Lower lobe of right lung (tissue), 2 donors: ENCODE data around the gene FBXW4. TPM values are rescaled to one million over a fixed set of nuclear protein-coding genes. Genes with fewer than 3 reads are reported as not detected.
"Not testable (repeated sequence)": the region's sequence is repeated elsewhere in the genome, so short reads cannot be mapped to it uniquely, and the experiment has no call there.

Experiments
- ATAC-seq, 2 donors: fragments of 200-7000 bp; cut with Tn5 transposase; one replicate each; pipeline ENCODE4 v1.9.1; 2020 to 2022; ENCODE audit warnings: mild to moderate bottlenecking in 2 of 2, moderate library complexity in 2 of 2
- DNase-seq: peaks from one replicate; pipeline ENCODE4 v3.0.0-alpha.2; 2020
- H3K27ac ChIP-seq: fragments of 200-600 bp; one replicate; pipeline ENCODE4 v1.8.0; 2022
- H3K27me3 ChIP-seq: fragments of 200-600 bp; one replicate; pipeline ENCODE4 v1.8.0; 2022; ENCODE audit warnings: low read depth
- H3K36me3 ChIP-seq: fragments of 200-600 bp; one replicate; pipeline ENCODE4 v1.8.0; 2022; ENCODE audit warnings: mild to moderate bottlenecking
- H3K4me1 ChIP-seq: fragments of 200-600 bp; one replicate; pipeline ENCODE4 v1.8.0; 2022
- H3K4me3 ChIP-seq: fragments of 200-600 bp; one replicate; pipeline ENCODE4 v1.8.0; 2022; ENCODE audit warnings: mild to moderate bottlenecking
- H3K9me3 ChIP-seq: fragments of 200-600 bp; one replicate; pipeline ENCODE4 v1.8.0; 2022
- CTCF ChIP-seq: fragments of 200-600 bp; IDR thresholded peaks from one replicate; pipeline ENCODE4 v1.8.0; 2022; ENCODE audit warnings: antibody characterized with exemption, mild to moderate bottlenecking
- intact Hi-C: fragments of 100-400 bp; cut with DNase I; formaldehyde crosslinking; loops from one replicate; pipeline ENCODE4 v1.11.0; 2022
- total RNA-seq: library from RNA; stranded (reverse); fragmentation: NEBNext Ultra II Directional; extraction: Animal tissue kit (Norgen Biotek cat#: 25700); gene quantifications from one replicate; pipeline ENCODE4 v1.2.1, GENCODE V29; 2021
- donor health status: DM: no; HTN: yes; CAD: no; lungs with severe emphysema.

Gene FBXW4
- total RNA-seq, 1 donor from 2014 or later: 88.6 TPM

- intact Hi-C loops: no loop called here
- ATAC-seq: no peak
Observed at GRCh38 chr10:101639141-101639900, 55.6 kb downstream of the FBXW4 start.

GRCh38 chr10:101633510-101633909 is 61.5 kb downstream of the FBXW4 start:
- H3K27me3 ChIP-seq, H3K4me1 ChIP-seq, intact Hi-C loops, H3K4me3 ChIP-seq, ATAC-seq, H3K27ac ChIP-seq, DNase-seq, H3K9me3 ChIP-seq: not testable (repeated sequence)
- peaks cover 19% of the 10 kb centered on the region for H3K36me3 ChIP-seq

More at GRCh38 chr10:101639141-101639900, 55.6 kb downstream of the FBXW4 start:
- Histone ChIP-seq H3K27ac (no peak overlapping the region), H3K36me3 (peaks cover 38% of the 10 kb centered on the region), H3K9me3 (no peaks in the 10 kb centered on the region), H3K4me3 (no peak overlapping the region), H3K4me1 (no peaks in the 10 kb centered on the region), H3K27me3 (no peaks in the 10 kb centered on the region)
- DNase-seq: no peak
- no peak for TF ChIP-seq CTCF

GRCh38 chr10:101631821-101632475 is 63.0 kb downstream of the FBXW4 start:
- peaks cover 14% of the 10 kb centered on the region for H3K36me3 ChIP-seq
- ATAC-seq (peak; percentile 65 to 73), DNase-seq (no peak)
- no peak overlapping the region for H3K27ac ChIP-seq
- TF ChIP-seq CTCF: no peak
- no peak overlapping the region for H3K4me3 ChIP-seq
- intact Hi-C loops: no loop called here
- no peaks in the 10 kb centered on the region for H3K4me1 ChIP-seq
- no peaks in the 10 kb centered on the region for H3K9me3 ChIP-seq
- H3K27me3 ChIP-seq: no peaks in the 10 kb centered on the region

GRCh38 chr10:101630633-101630920 is 64.4 kb downstream of the FBXW4 start:
- no peak for TF ChIP-seq CTCF
- Histone ChIP-seq H3K36me3 (peaks cover 9% of the 10 kb centered on the region), H3K9me3 (no peaks in the 10 kb centered on the region), H3K27ac (no peak overlapping the region), H3K4me3 (no peak overlapping the region), H3K4me1 (no peaks in the 10 kb centered on the region), H3K27me3 (no peaks in the 10 kb centered on the region)
- ATAC-seq: no peak
- intact Hi-C loops: no loop called here
- no peak for DNase-seq

GRCh38 chr10:101629837-101630632 is 64.9 kb downstream of the FBXW4 start:
- H3K4me3 ChIP-seq: no peak overlapping the region

More at GRCh38 chr10:101629837-101630632, 64.9 kb downstream of the FBXW4 start:
- H3K36me3 ChIP-seq: peaks cover 10% of the 10 kb centered on the region
- no peak overlapping the region for H3K27ac ChIP-seq
- no peaks in the 10 kb centered on the region for H3K9me3 ChIP-seq
- TF ChIP-seq CTCF: no peak
- no peaks in the 10 kb centered on the region for H3K4me1 ChIP-seq
- no peak for DNase-seq
- intact Hi-C loops: no loop called here
- H3K27me3 ChIP-seq: no peaks in the 10 kb centered on the region
- ATAC-seq: no peak
